NCI-H2081 treated with DMSO at 0.1 percent for 48 hours (cell line): ENCODE measurements around the gene ZCCHC8.

Source experiments
- DNase-seq: peaks from one replicate; lab custom pipeline; 2025; lab: John Stamatoyannopoulos, UW

Gene ZCCHC8

DNA sequence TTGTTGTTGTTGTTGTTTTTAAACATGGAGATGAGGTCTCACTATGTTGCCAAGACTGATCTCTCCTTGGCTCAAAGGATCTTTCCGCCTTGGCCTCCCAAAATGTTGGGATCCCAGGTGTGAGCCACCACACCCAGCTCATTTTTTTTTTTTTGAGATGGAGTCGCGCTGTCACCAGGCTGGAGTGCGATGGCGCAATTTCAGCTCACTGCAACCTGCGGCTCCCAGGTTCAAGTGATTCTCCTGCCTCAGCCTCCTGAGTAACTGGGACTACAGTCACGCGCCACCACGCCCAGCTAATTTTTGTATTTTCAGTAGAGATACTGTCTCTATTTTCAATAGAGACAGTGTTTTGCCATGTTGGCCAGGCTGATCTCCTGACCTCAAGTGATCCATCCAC lies 73.3 kb downstream of the ZCCHC8 start:
- no peak for DNase-seq

DNA sequence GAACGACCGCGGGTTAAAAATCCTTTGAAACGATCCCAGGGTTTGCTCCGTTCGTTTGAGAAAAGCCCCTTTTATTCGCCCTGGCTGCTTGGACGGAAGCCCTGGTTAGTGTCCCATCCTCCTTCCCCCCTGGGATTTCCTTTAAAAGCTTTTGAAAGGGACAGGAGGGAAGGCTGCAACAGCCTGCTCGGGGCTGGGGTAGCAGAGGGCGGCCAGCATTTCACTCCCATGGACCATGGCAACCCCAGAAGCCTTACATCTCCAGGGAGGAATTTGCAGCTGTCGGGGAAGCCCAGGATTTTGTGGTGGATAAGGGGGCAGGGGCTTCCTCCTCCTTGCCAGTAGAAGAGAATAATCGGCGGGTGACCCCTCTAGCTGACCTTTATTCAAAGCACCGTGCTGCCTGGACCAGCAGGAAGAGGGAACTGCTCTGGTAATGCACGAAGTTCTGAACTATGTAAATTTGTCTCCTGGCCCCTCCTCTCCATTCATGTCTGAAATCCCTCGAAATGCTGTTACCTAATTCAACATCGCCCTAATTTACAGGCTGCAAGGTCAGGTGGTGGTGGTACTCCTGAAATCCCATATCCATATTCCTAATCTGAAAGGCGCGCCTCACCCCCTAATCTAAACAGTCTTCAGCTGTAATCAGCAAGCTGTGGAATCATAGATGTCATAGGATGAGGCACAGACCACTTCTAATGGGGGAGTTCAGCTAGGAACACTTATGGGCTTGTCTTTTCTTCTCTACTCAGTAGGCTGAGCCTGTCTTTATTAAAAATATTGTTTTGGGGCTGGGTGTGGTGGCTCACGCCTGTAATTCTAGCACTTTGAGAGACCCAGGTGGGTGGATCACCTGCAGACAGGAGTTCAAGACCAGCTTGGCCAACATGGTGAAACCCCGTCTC lies 77.2 kb downstream of the ZCCHC8 start:
- DNase-seq, result no peak

DNA sequence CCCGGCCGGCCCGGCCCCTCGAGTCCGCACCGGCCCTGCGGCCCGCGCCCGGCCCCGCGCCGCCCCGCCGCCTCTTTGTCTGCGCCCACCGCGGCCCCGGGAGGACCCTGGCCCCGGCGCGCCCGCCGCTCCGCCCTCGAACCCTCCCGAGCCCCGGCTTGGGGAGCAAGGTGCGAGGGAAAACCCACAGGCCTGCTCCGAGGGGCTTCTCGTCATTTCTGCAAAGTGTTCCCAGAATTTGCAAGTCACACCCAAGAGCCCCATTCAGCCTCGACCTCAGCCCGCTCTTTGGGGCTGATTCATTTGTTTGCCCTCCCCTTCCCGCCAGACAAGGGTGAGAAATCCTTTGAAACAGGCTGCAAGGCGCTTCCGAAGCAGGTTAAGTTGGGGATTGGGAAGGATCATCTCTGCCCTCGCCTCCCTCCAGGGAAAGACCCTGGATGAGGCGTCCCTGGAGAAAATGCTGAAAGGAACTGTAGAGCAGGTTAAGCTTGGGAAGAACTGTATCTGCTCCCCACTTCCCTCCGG lies 77.9 kb downstream of the ZCCHC8 start:
- no peak for DNase-seq

DNA sequence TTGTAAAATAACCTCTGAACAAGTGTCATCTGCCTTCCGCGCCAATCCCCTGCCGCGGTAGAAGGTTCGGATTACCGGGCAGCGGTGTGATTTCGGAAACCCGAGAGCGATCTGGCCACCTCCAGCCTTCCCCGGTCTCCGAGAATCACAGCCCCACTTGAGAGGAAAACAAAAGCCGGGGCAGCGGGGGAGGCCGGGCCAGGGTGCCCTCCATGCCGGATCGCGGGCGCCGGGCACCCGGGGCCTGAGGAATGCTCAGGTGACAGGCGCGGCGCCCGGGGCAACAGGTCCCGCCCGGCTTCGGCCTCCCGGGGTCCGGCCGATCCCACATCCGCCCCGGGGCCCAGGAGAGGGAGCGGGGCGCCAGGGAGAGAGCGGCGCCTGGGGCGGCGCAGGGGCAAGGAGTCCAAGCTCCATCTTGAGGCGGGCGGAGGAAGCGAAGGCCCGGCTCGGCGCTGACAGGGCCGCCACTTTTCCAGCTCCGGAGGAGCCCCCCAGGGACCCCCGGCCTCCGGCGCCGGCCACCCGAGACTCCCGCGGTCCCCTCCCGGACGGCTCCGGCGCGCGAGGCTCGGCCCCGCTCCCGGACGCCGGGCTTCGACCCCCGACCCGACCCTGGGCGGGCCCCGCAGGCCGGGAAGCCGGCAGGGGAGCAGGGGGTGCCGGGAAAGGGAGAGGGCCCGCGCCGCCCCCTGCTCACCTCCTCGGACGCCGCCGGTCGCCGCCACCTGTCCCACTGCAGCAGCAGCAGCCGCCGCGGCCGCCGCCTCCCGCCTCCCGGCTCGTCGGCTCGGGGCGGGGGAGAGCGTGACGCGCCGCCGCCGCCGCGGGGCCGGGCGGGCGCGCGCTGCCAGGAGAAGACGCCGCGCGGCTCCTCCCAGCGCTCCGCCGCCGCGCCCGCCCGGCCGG lies 78.7 kb downstream of the ZCCHC8 start, which contains the start of gene CLIP1:
Gene CLIP1, minus strand, starts transcription at position 849 of the 909 bp plus-strand sequence. CDS start 42,217 bp downstream, outside the sequence.
- DNase-seq, result no peak
